Stomach (tissue), 9 donors: ENCODE data around the gene CLASP2. TPM values are rescaled to one million over a fixed set of nuclear protein-coding genes. Genes with fewer than 3 reads are reported as not detected.

Experiments
- DNase-seq, 2 donors: peaks; one replicate each; pipeline versions ENCODE4 v3.0.0 to v3.0.0-alpha.2; 2013 to 2019
- H3K27ac ChIP-seq, 5 donors: fragments of 200-600 bp in 4 of 5; sonication (generic) in 4 of 5; one replicate each; pipeline ENCODE4 v1.5.1; 2013 to 2019; ENCODE audit warnings: mild to moderate bottlenecking in 1 of 5, moderate library complexity in 1 of 5
- H3K27me3 ChIP-seq, 3 donors: fragments of 200-600 bp; sonication (generic); one replicate each; pipeline ENCODE4 v1.5.1; 2017 to 2019; ENCODE audit warnings: mixed run types in 1 of 3
- H3K36me3 ChIP-seq, 4 donors: fragments of 200-600 bp; sonication (generic); 1 replicate in 3 of 4; 2 replicates in 1 of 4; pipeline ENCODE4 v1.5.1; 2016 to 2019
- H3K4me1 ChIP-seq, 4 donors: fragments of 200-600 bp; sonication (generic); one replicate each; pipeline ENCODE4 v1.5.1; 2016 to 2019
- H3K4me3 ChIP-seq, 4 donors: fragments of 200-600 bp; sonication (generic) in 3 of 4; one replicate each; pipeline ENCODE4 v1.5.1; 2016 to 2019; ENCODE audit warnings: mild to moderate bottlenecking in 1 of 4
- H3K9me3 ChIP-seq, 4 donors: fragments of 200-600 bp; sonication (generic); one replicate each; pipeline ENCODE4 v1.5.1; 2016 to 2019
- EP300 ChIP-seq: sonication (generic); formaldehyde crosslinking; IDR thresholded peaks from one replicate; pipeline ENCODE4 v1.6.1; 2017; ENCODE audit warnings: antibody characterized with exemption
- POLR2A ChIP-seq, 4 donors: fragments of 450-650 bp; IDR thresholded peaks; one replicate each; pipeline ENCODE4 v1.6.1; 2016; ENCODE audit warnings: antibody characterized with exemption in 4 of 4, control low read depth in 2 of 4, mild to moderate bottlenecking in 1 of 4, moderate library complexity in 1 of 4
- POLR2AphosphoS5 ChIP-seq, 3 donors: sonication (generic); formaldehyde crosslinking; IDR thresholded peaks; one replicate each; pipeline ENCODE4 v1.6.1; 2016; ENCODE audit warnings: antibody characterized with exemption in 3 of 3
- WGBS, 5 donors: extraction: QIAGEN DNeasy Blood & Tissue Kit in 3 of 5; methylation state at CpG; one replicate each; pipeline versions ENCODE4 v1.1.5 to v1.1.7; 2013 to 2018; 5-methylcytosine and 5-hydroxymethylcytosine counted together
- intact Hi-C: fragments of 100-400 bp; cut with DNase I; formaldehyde crosslinking; loops from one replicate; pipeline ENCODE4 v1.15.1; 2023; ENCODE audit warnings: low total_unique reads
- polyA plus RNA-seq, 3 donors: library from polyadenylated mRNA; stranded (reverse); fragments of 200-250 nt; gene quantifications; one replicate each; pipeline ENCODE4 v1.2.3, GENCODE V29; 2013
- total RNA-seq, 5 donors: library from RNA; depleted of rRNA; stranded (reverse); fragments of >200 nt; gene quantifications; one replicate each; pipeline versions ENCODE4 v1.1.0 to v1.2.3, GENCODE V29; 2014 to 2016
- TF ChIP-seq, protein P1 (sequence below), 7 experiments: fragments of 450-650 bp in 4 of 7; fragments of 200-600 bp in 3 of 7; sonication (generic) in 3 of 7; IDR thresholded peaks; one replicate each; pipeline ENCODE4 v1.5.1; 2016 to 2019; ENCODE audit warnings: antibody characterized with exemption in 7 of 7, control low read depth in 2 of 7, mild to moderate bottlenecking in 1 of 7
- donor health status: healthy with polysubstance abuse.
- donor health status: Bipolar disorder and iron deficiency.
- donor health status: healthy.

The CLASP2 gene
- total and polyA plus RNA-seq, 8 donors, result 6.3 to 136 (median 44.1) TPM

DNA sequence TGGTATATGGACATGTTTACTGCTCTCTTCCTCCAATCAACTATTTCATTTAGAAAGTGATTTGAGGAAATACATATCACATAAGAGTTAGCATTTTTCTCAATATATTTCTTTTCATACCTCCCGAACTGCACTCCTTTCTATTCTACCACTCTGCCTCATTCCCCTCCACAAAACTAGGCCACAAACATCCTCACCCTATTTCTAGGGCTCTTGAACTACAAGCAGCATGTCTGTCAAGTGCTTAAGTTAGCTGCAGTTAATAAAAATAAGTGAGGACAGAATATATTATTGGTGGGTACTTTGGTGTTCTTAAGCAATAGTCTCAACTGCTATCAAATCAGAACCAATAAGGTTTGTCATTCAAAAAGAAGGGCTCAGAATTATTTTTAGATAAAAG, 125.1 kb downstream of the CLASP2 start:
- DNase-seq, result no peak
- Histone ChIP-seq H3K27me3 (no peaks in the 10 kb centered on the region), H3K4me1 (peaks cover 0 to 7% (median 0%) of the 10 kb centered on the region in 4 donors), H3K4me3 (no peak overlapping the region), H3K27ac (no peak overlapping the region), H3K36me3 (peaks cover 8 to 48% (median 30%) of the 10 kb centered on the region in 4 donors), H3K9me3 (no peaks in the 10 kb centered on the region)
- TF ChIP-seq POLR2A (IDR thresholded peaks at IDR 0.05) (no peak), EP300 (no peak), POLR2AphosphoS5 (IDR thresholded peaks at IDR 0.05) (no peak)
- TF ChIP-seq, protein P1, sequence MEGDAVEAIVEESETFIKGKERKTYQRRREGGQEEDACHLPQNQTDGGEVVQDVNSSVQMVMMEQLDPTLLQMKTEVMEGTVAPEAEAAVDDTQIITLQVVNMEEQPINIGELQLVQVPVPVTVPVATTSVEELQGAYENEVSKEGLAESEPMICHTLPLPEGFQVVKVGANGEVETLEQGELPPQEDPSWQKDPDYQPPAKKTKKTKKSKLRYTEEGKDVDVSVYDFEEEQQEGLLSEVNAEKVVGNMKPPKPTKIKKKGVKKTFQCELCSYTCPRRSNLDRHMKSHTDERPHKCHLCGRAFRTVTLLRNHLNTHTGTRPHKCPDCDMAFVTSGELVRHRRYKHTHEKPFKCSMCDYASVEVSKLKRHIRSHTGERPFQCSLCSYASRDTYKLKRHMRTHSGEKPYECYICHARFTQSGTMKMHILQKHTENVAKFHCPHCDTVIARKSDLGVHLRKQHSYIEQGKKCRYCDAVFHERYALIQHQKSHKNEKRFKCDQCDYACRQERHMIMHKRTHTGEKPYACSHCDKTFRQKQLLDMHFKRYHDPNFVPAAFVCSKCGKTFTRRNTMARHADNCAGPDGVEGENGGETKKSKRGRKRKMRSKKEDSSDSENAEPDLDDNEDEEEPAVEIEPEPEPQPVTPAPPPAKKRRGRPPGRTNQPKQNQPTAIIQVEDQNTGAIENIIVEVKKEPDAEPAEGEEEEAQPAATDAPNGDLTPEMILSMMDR (IDR thresholded peaks at IDR 0.05), result no peak
- intact Hi-C loops, result no loop called here
- 92 to 97% (median 96%) methylated on average over 1 of the region's 1 CpG for WGBS, 5 donors

DNA sequence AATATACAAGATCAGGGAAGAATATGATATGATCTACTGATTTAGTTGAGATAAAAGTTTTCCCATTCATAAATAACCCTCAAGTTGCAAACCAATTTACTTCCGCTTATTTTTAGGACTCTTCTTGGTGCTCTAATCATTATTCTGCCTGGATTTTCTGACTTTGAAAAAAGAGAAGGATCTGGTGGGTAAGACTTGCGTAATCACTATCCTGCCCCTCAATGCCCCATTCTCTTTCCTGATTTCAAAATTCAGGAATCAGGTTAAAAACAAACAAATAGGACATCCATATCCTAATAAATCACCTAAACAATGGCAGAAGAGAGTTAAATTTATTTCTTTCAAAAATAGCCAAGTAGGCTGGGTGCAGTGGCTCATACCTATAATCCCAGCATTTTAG, 127.5 kb downstream of the CLASP2 start:
- H3K9me3 ChIP-seq, result no peaks in the 10 kb centered on the region
- H3K27ac ChIP-seq, result no peak overlapping the region
- peaks cover 8 to 65% (median 38%) of the 10 kb centered on the region in 4 donors for H3K36me3 ChIP-seq
- WGBS, 5 donors, result 92 to 98% (median 98%) methylated on average over 2 of the region's 2 CpGs
- no peaks in the 10 kb centered on the region for H3K27me3 ChIP-seq
- TF ChIP-seq POLR2AphosphoS5 (IDR thresholded peaks at IDR 0.05) (no peak), EP300 (no peak), POLR2A (IDR thresholded peaks at IDR 0.05) (no peak)
- TF ChIP-seq, protein P1 (IDR thresholded peaks at IDR 0.05), result no peak
- H3K4me3 ChIP-seq, result no peak overlapping the region
- intact Hi-C loops, result no loop called here
- no peak for DNase-seq
- no peaks in the 10 kb centered on the region for H3K4me1 ChIP-seq

DNA sequence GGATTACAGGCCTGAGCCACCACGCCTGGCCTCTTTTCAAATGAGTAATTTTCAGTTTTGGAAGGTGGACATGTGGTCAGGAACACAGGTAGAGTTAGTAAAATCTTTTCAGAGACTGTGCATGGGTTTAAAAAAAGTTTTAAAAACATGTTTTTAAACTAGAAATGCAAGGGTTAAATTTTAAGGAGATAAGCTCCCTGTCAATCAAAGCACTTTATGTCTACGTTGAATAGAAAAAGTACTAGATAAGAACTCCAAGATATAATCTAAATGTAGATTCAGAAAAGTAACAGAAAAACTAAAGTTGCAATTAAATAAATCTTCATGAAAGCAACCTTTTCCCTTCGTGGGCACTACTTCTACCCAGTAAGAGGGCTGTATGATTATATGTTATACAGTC, 131.7 kb downstream of the CLASP2 start:
- H3K4me1 ChIP-seq, result no peaks in the 10 kb centered on the region
- DNase-seq, result no peak
- H3K9me3 ChIP-seq, result no peaks in the 10 kb centered on the region
- WGBS, 5 donors, result 64 to 69% (median 65%) methylated on average over 3 of the region's 3 CpGs
- no peaks in the 10 kb centered on the region for H3K27me3 ChIP-seq
- H3K27ac ChIP-seq, result no peak overlapping the region
- TF ChIP-seq POLR2A (IDR thresholded peaks at IDR 0.05), result no peak
- TF ChIP-seq EP300, result no peak
- TF ChIP-seq, protein P1 (IDR thresholded peaks at IDR 0.05), result no peak
- no peak for TF ChIP-seq POLR2AphosphoS5 (IDR thresholded peaks at IDR 0.05)
- no peak overlapping the region for H3K4me3 ChIP-seq
- intact Hi-C loops, result no loop called here
- H3K36me3 ChIP-seq, result peaks cover 13 to 87% (median 62%) of the 10 kb centered on the region in 4 donors

- intact Hi-C loops, result no loop called here
- Histone ChIP-seq H3K4me3 (no peak overlapping the region), H3K27me3 (no peaks in the 10 kb centered on the region), H3K4me1 (peaks cover 0 to 21% (median 9%) of the 10 kb centered on the region in 4 donors), H3K27ac (no peak overlapping the region), H3K9me3 (no peaks in the 10 kb centered on the region), H3K36me3 (peaks cover 9 to 66% (median 56%) of the 10 kb centered on the region in 4 donors)
- DNase-seq, result no peak
- TF ChIP-seq POLR2A (IDR thresholded peaks at IDR 0.05), result no peak
- TF ChIP-seq EP300, result no peak
- TF ChIP-seq, protein P1 (IDR thresholded peaks at IDR 0.05), result no peak
- TF ChIP-seq POLR2AphosphoS5 (IDR thresholded peaks at IDR 0.05), result no peak
- 89 to 95% (median 92%) methylated on average over 3 of the region's 3 CpGs for WGBS, 5 donors
These were observed 135.8 kb downstream of the CLASP2 start for GRCh38 chr3:33582234-33582633.
